CD4-positive, alpha-beta memory T cell (primary cell): ENCODE data around the gene HOXD12. TPM values are rescaled to one million over a fixed set of nuclear protein-coding genes. Genes with fewer than 3 reads are reported as not detected.

Experiments used
- CTCF ChIA-PET: fragments of 350-600 bp; sonication (Branson Sonifier 250); formaldehyde crosslinking; loops from one replicate; lab custom pipeline; 2021; ENCODE audit warnings: inconsistent platforms; ENCODE audit not compliant: partially characterized antibody; lab: Charles Lee
- POLR2A ChIA-PET: fragments of 350-600 bp; sonication (Branson Sonifier 250); formaldehyde crosslinking; loops from one replicate; lab custom pipeline; 2021; ENCODE audit not compliant: partially characterized antibody; lab: Charles Lee
- DNase-seq, 5 donors: peaks; one replicate each; pipeline versions ENCODE4 v3.0.0 to v3.0.0-alpha.2; 2020 to 2022; ENCODE audit warnings: mixed read lengths in 1 of 5
- H3K27ac ChIP-seq: one replicate; pipeline ENCODE4 v1.7.0; 2013; ENCODE audit warnings: low read depth, low read length
- H3K27me3 ChIP-seq: 2 replicates; pipeline ENCODE4 v1.7.0; 2013; ENCODE audit warnings: mild to moderate bottlenecking, low read length, moderate library complexity; ENCODE audit not compliant: insufficient read depth
- H3K36me3 ChIP-seq: 2 replicates; pipeline ENCODE4 v1.7.0; 2013; ENCODE audit warnings: mild to moderate bottlenecking, low read length, moderate library complexity; ENCODE audit not compliant: insufficient read depth
- H3K4me1 ChIP-seq: 2 replicates; pipeline ENCODE4 v1.7.0; 2013; ENCODE audit warnings: mild to moderate bottlenecking, low read length, moderate library complexity; ENCODE audit not compliant: insufficient read depth
- H3K4me3 ChIP-seq, 2 donors: one replicate each; pipeline ENCODE4 v1.7.0; 2013; ENCODE audit warnings: low read length in 2 of 2, mild to moderate bottlenecking in 1 of 2
- H3K9me3 ChIP-seq, 2 donors: one replicate each; pipeline ENCODE4 v1.7.0; 2013; ENCODE audit warnings: low read length in 2 of 2, control low read depth in 1 of 2; ENCODE audit not compliant: control insufficient read depth in 1 of 2
- H3K27ac Mint-ChIP-seq, 7 donors: one replicate each; pipeline ENCODE4 v1.8.0; 2020 to 2021; ENCODE audit warnings: mixed read lengths in 7 of 7, mild to moderate bottlenecking in 6 of 7, inconsistent platforms in 3 of 7, moderate library complexity in 3 of 7
- H3K27me3 Mint-ChIP-seq, 2 donors: one replicate each; pipeline ENCODE4 v1.8.0; 2020 to 2021; ENCODE audit warnings: mixed read lengths in 2 of 2
- H3K36me3 Mint-ChIP-seq, 2 donors: one replicate each; pipeline ENCODE4 v1.8.0; 2020 to 2021; ENCODE audit warnings: mixed read lengths in 2 of 2, inconsistent platforms in 1 of 2, mild to moderate bottlenecking in 1 of 2
- H3K4me1 Mint-ChIP-seq, 4 donors: one replicate each; pipeline ENCODE4 v1.8.0; 2020 to 2021; ENCODE audit warnings: mixed read lengths in 4 of 4, mild to moderate bottlenecking in 1 of 4
- H3K4me3 Mint-ChIP-seq, 8 donors: one replicate each; pipeline ENCODE4 v1.8.0; 2020 to 2021; ENCODE audit warnings: mixed read lengths in 8 of 8, mild to moderate bottlenecking in 7 of 8, moderate library complexity in 6 of 8, inconsistent platforms in 3 of 8
- H3K9me3 Mint-ChIP-seq, 8 donors: one replicate each; pipeline ENCODE4 v1.8.0; 2020 to 2021; ENCODE audit warnings: mixed read lengths in 8 of 8, mild to moderate bottlenecking in 5 of 8, inconsistent platforms in 3 of 8, moderate library complexity in 1 of 8
- intact Hi-C: fragments of 100-400 bp; cut with micrococcal nuclease; formaldehyde crosslinking; loops from one replicate; pipeline ENCODE4 v1.15.1; 2023
- polyA plus RNA-seq, 2 donors: library from polyadenylated mRNA; unstranded; fragments of 300-500 nt; fragmentation: Illumina TruSeq; gene quantifications; one replicate each; pipeline ENCODE4 v1.2.3, GENCODE V29; 2021
- total RNA-seq, 2 experiments: library from RNA; stranded (reverse); gene quantifications; one replicate each; pipeline ENCODE4 v1.2.3, GENCODE V29; 2021

HOXD12 gene
- total and polyA plus RNA-seq, 4 experiments from 2014 or later, result not detected

- no peaks in the 10 kb centered on the region for H3K36me3 ChIP-seq
- H3K27ac ChIP-seq, result no peak overlapping the region
- Mint-ChIP-seq H3K36me3 (no peaks in the 10 kb centered on the region), H3K4me3 (peak overlapping the region in 3 of 8 donors; percentile 30 to 57 (median 52)), H3K27ac (peak overlapping the region in 4 of 7 donors; percentile 29 to 81 (median 70)), H3K9me3 (peaks cover 0 to 40% (median 22%) of the 10 kb centered on the region in 8 donors), H3K4me1 (peaks cover 4 to 19% (median 11%) of the 10 kb centered on the region in 4 donors), H3K27me3 (peaks cover 65 to 73% of the 10 kb centered on the region in 2 donors)
- H3K4me1 ChIP-seq, result peaks cover 6% of the 10 kb centered on the region
- intact Hi-C loops, result loop anchor here (5.0 kb wide), 1 partner anchor 35 kb away; no protein-coding TSS in a partner anchor
- ChIA-PET POLR2A (no interaction called here), CTCF (interaction anchor here (1.2 to 3.4 kb wide), 3 partner anchors 14 to 18 kb away, joined by 3 to 12 read pairs (median 3); no protein-coding TSS in a partner anchor)
- H3K27me3 ChIP-seq, result peaks cover 71% of the 10 kb centered on the region
- no peak for DNase-seq
- no peak overlapping the region for H3K4me3 ChIP-seq
- H3K9me3 ChIP-seq, result no peaks in the 10 kb centered on the region
Measured at GRCh38 chr2:176112375-176113302, 13.0 kb downstream of the HOXD12 start.

DNA sequence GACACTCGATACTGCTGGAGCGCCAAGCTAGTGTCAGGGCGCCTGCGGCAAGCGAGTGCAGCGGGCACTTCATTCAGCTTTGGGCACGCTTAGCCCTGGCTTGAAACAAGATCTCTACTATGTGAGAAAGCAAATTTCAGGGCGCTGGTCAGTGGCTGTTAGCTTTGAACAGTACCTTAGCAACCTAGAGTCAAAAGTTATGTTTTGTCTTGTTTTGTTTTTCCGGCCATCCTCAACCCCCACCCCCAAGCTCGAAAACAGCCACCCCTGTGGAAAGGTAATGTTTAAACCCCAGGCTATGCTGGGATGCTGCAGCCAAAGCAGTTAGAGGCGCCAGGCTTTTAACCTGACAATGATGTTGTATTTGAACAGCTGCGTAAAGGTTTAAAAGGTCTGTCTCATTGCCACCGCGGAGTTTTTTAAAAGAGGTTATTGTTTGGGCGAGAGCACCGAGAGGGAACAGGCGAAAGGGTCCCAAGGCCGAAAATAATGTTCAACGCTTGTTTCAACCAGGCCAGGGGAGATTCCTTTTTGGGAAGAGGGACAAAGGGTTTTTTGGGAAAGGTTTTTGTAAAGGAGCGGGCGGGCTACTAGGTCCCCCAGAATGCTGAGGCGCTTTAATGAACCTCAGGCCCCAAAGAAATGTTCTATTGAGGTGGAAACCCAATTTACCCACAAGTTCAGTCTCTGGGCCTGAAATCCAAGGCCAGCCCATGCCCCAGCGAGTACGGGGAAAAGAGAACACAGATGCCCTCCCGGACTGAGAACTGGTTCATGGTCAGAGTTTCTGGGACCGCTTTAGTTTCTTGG lies 14.7 kb downstream of the HOXD12 start:
- peaks cover 2 to 44% (median 27%) of the 10 kb centered on the region in 8 donors for H3K9me3 Mint-ChIP-seq
- Histone ChIP-seq H3K4me3 (no peak overlapping the region), H3K9me3 (no peaks in the 10 kb centered on the region), H3K36me3 (no peaks in the 10 kb centered on the region), H3K27me3 (peaks cover 76% of the 10 kb centered on the region), H3K4me1 (peaks cover 9% of the 10 kb centered on the region), H3K27ac (no peak overlapping the region)
- H3K36me3 Mint-ChIP-seq, result peaks cover 0 to 2% of the 10 kb centered on the region in 2 donors
- H3K27ac Mint-ChIP-seq, result peak overlapping the region in 2 of 7 donors; percentile 68 to 81
- H3K27me3 Mint-ChIP-seq, result peaks cover 73 to 82% of the 10 kb centered on the region in 2 donors
- H3K4me1 Mint-ChIP-seq, result peaks cover 4 to 12% (median 8%) of the 10 kb centered on the region in 4 donors
- H3K4me3 Mint-ChIP-seq, result peak overlapping the region in 1 of 8 donors; percentile 36
- CTCF ChIA-PET, result interaction anchor here (0.7 to 1.6 kb wide), 4 partner anchors 12 to 18 kb away, joined by 3 read pairs; no protein-coding TSS in a partner anchor
- POLR2A ChIA-PET, result no interaction called here
- intact Hi-C loops, result loop anchor here (5.0 kb wide), 1 partner anchor 37 kb away; no protein-coding TSS in a partner anchor
- DNase-seq, result no peak

DNA sequence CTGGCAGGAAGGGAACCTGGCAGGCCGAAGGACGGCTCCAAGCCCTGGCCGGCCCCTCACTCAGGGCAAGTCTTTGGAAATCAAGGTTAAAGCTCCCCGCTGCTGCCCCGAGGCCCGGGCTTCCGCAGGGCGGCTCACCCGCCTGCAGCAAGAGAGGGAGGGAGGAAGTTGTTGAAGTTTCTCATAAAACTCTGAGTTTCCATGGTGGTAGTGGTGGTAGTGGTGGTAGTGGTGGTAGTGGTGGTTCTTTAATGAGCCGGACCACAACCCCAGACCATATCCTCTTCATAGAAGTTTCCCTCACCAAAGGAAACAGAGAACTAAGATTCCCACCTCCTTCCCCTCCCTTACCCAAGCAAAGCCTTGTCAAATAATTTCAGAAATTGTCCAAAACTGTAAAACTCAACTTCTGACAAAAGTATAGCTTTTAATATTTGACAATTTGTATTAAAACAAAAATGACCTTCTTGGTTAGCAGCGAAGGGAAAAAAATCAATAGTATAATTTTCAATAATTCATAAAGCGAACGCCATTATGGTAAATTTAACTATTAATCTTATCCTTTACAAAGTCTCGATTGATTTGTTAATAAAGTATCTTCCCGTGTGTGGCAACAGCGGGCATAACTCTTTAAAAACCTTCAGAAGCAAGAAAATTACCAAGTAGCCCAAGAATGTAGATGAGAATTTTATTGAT lies 15.5 kb downstream of the HOXD12 start:
- Histone ChIP-seq H3K4me3 (no peak overlapping the region), H3K27me3 (peaks cover 75% of the 10 kb centered on the region), H3K27ac (no peak overlapping the region), H3K4me1 (peaks cover 9% of the 10 kb centered on the region), H3K36me3 (no peaks in the 10 kb centered on the region), H3K9me3 (no peaks in the 10 kb centered on the region)
- Mint-ChIP-seq H3K4me3 (no peak overlapping the region), H3K27ac (peak overlapping the region in 1 of 7 donors; percentile 81), H3K9me3 (peaks cover 2 to 36% (median 21%) of the 10 kb centered on the region in 8 donors), H3K27me3 (peaks cover 70 to 80% of the 10 kb centered on the region in 2 donors), H3K36me3 (peaks cover 0 to 2% of the 10 kb centered on the region in 2 donors), H3K4me1 (peaks cover 2 to 9% (median 7%) of the 10 kb centered on the region in 4 donors)
- ChIA-PET CTCF (no interaction called here), POLR2A (no interaction called here)
- no peak for DNase-seq
- intact Hi-C loops, result loop anchor here (5.0 kb wide), 1 partner anchor 38 kb away; no protein-coding TSS in a partner anchor

- peak within 1 kb of the TSS in 2 of 8 donors; percentile 21 to 35 for H3K4me3 Mint-ChIP-seq
- Histone ChIP-seq H3K4me1 (peaks cover 8% of the 10 kb centered on the region), H3K4me3 (no peak within 1 kb of the TSS), H3K27me3 (peaks cover 75% of the 10 kb centered on the region), H3K36me3 (no peaks in the 10 kb centered on the region), H3K27ac (no peak within 1 kb of the TSS), H3K9me3 (no peaks in the 10 kb centered on the region)
- ChIA-PET POLR2A (no interaction called here), CTCF (no interaction called here)
- H3K36me3 Mint-ChIP-seq, result peaks cover 0 to 3% of the 10 kb centered on the region in 2 donors
- DNase-seq, result no peak
- H3K4me1 Mint-ChIP-seq, result peaks cover 2 to 14% (median 8%) of the 10 kb centered on the region in 4 donors
- H3K9me3 Mint-ChIP-seq, result peaks cover 2 to 39% (median 19%) of the 10 kb centered on the region in 8 donors
- peak within 1 kb of the TSS in 4 of 7 donors; percentile 24 to 81 (median 70) for H3K27ac Mint-ChIP-seq
- H3K27me3 Mint-ChIP-seq, result peaks cover 73 to 81% of the 10 kb centered on the region in 2 donors
- intact Hi-C loops, result no loop called here
Measured at GRCh38 chr2:176115883-176116813, 16.6 kb downstream of the HOXD12 start, which contains the start of gene HOXD10. TSS of gene HOXD10 (plus strand) at chr2:176116778. CDS start at chr2:176116834, 56 bp downstream.

GRCh38 chr2:176117162-176117822 lies 17.7 kb downstream of the HOXD12 start:
- no peak overlapping the region for H3K27ac ChIP-seq
- peaks cover 2 to 14% (median 7%) of the 10 kb centered on the region in 4 donors for H3K4me1 Mint-ChIP-seq
- peak overlapping the region in 2 of 7 donors; percentile 24 to 63 for H3K27ac Mint-ChIP-seq
- peaks cover 68 to 74% of the 10 kb centered on the region in 2 donors for H3K27me3 Mint-ChIP-seq
- peaks cover 2 to 33% (median 16%) of the 10 kb centered on the region in 8 donors for H3K9me3 Mint-ChIP-seq
- H3K4me3 ChIP-seq, result no peak overlapping the region
- no peak for DNase-seq
- peaks cover 9% of the 10 kb centered on the region for H3K4me1 ChIP-seq
- ChIA-PET CTCF (interaction anchor here (0.6 kb wide), 1 partner anchor 326 kb away, joined by 6 read pairs; no protein-coding TSS in a partner anchor), POLR2A (no interaction called here)
- H3K36me3 Mint-ChIP-seq, result peaks cover 0 to 4% of the 10 kb centered on the region in 2 donors
- H3K27me3 ChIP-seq, result peaks cover 75% of the 10 kb centered on the region
- intact Hi-C loops, result no loop called here
- H3K4me3 Mint-ChIP-seq, result peak overlapping the region in 1 of 8 donors; percentile 35
- no peaks in the 10 kb centered on the region for H3K36me3 ChIP-seq
- no peaks in the 10 kb centered on the region for H3K9me3 ChIP-seq
